ENCODE measurements around the gene FAM98B. TPM values are rescaled to one million over a fixed set of nuclear protein-coding genes. Genes with fewer than 3 reads are reported as not detected.
A peak's percentile ranks its signal among the peaks of the same experiment; 100 is the strongest.

Gene FAM98B
- total and polyA plus RNA-seq, 2 donors from 2014 or later, result 12.9 to 17.2 TPM

DNA sequence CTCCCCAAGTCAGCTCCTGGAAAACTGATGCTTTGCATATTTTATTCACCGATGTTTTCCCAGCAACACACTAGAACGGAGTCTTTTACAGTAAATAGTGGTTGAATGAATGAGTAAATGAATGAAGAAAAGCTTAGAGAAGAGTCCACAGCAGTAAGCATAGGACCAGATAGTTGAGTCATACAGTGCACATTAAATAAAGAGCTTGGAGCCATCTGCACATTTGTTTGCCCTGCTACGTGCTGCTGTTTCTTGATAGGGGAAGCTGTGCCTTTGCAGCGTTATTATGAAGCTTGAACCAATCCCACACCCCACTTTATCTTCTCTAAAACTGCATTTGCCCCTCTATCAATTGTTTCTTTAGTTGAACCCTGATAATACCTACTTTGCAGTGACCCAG is 1.2 kb downstream of the FAM98B start:
- H3K27me3 ChIP-seq (ENCODE audit: control insufficient read depth, insufficient read depth, low read length), result no peaks in the 10 kb centered on the region
- H3K4me3 ChIP-seq (ENCODE audit: low read length in 3 of 3), result peak overlapping the region; percentile 88 to 98 (median 95)
- no peak for DNase-seq
- FAIRE-seq, result no peak
- H3K9me3 ChIP-seq (ENCODE audit: control insufficient read depth in 2 of 3, insufficient read depth in 1 of 3, low read length in 3 of 3), result no peaks in the 10 kb centered on the region
- peaks cover 0 to 13% (median 3%) of the 10 kb centered on the region in 3 donors for H3K4me1 ChIP-seq (ENCODE audit: control insufficient read depth in 2 of 3, insufficient read depth in 2 of 3, low read depth in 1 of 3, low read length in 3 of 3)
- intact Hi-C loops (cut with DNase I), result no loop called here
- H3K9ac ChIP-seq (ENCODE audit: low read length in 3 of 3), result peak overlapping the region; percentile 85 to 98 (median 97)
- no peak overlapping the region for H3K27ac ChIP-seq (ENCODE audit: low read depth in 2 of 2, low read length in 2 of 2)
- H3K36me3 ChIP-seq (ENCODE audit: control insufficient read depth in 2 of 3, insufficient read depth in 3 of 3, low read length in 3 of 3), result no peaks in the 10 kb centered on the region
- TF ChIP-seq, protein P1, sequence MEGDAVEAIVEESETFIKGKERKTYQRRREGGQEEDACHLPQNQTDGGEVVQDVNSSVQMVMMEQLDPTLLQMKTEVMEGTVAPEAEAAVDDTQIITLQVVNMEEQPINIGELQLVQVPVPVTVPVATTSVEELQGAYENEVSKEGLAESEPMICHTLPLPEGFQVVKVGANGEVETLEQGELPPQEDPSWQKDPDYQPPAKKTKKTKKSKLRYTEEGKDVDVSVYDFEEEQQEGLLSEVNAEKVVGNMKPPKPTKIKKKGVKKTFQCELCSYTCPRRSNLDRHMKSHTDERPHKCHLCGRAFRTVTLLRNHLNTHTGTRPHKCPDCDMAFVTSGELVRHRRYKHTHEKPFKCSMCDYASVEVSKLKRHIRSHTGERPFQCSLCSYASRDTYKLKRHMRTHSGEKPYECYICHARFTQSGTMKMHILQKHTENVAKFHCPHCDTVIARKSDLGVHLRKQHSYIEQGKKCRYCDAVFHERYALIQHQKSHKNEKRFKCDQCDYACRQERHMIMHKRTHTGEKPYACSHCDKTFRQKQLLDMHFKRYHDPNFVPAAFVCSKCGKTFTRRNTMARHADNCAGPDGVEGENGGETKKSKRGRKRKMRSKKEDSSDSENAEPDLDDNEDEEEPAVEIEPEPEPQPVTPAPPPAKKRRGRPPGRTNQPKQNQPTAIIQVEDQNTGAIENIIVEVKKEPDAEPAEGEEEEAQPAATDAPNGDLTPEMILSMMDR (IDR thresholded peaks at IDR 0.05; ENCODE audit: borderline replicate concordance, extremely low read depth, insufficient read depth), result no peak

GRCh38 chr15:38458646-38459045 is 4.7 kb downstream of the FAM98B start:
- peaks cover 0 to 13% (median 3%) of the 10 kb centered on the region in 3 donors for H3K4me1 ChIP-seq (ENCODE audit: control insufficient read depth in 2 of 3, insufficient read depth in 2 of 3, low read depth in 1 of 3, low read length in 3 of 3)
- no peaks in the 10 kb centered on the region for H3K9me3 ChIP-seq (ENCODE audit: control insufficient read depth in 2 of 3, insufficient read depth in 1 of 3, low read length in 3 of 3)
- H3K27ac ChIP-seq (ENCODE audit: low read depth in 2 of 2, low read length in 2 of 2), result no peak overlapping the region
- FAIRE-seq (no peak), DNase-seq (no peak)
- no peak overlapping the region for H3K4me3 ChIP-seq (ENCODE audit: low read length in 3 of 3)
- intact Hi-C loops (cut with DNase I), result no loop called here
- TF ChIP-seq, protein P1 (IDR thresholded peaks at IDR 0.05; ENCODE audit: borderline replicate concordance, extremely low read depth, insufficient read depth), result no peak
- no peaks in the 10 kb centered on the region for H3K27me3 ChIP-seq (ENCODE audit: control insufficient read depth, insufficient read depth, low read length)
- H3K9ac ChIP-seq (ENCODE audit: low read length in 3 of 3), result no peak overlapping the region
- H3K36me3 ChIP-seq (ENCODE audit: control insufficient read depth in 2 of 3, insufficient read depth in 3 of 3, low read length in 3 of 3), result no peaks in the 10 kb centered on the region

GRCh38 chr15:38459480-38459879 is 5.6 kb downstream of the FAM98B start:
- DNase-seq (no peak), FAIRE-seq (no peak)
- TF ChIP-seq, protein P1 (IDR thresholded peaks at IDR 0.05; ENCODE audit: borderline replicate concordance, extremely low read depth, insufficient read depth), result no peak
- no peak overlapping the region for H3K4me3 ChIP-seq (ENCODE audit: low read length in 3 of 3)
- H3K9ac ChIP-seq (ENCODE audit: low read length in 3 of 3), result no peak overlapping the region
- intact Hi-C loops (cut with DNase I), result no loop called here
- H3K27ac ChIP-seq (ENCODE audit: low read depth in 2 of 2, low read length in 2 of 2), result no peak overlapping the region
- no peaks in the 10 kb centered on the region for H3K36me3 ChIP-seq (ENCODE audit: control insufficient read depth in 2 of 3, insufficient read depth in 3 of 3, low read length in 3 of 3)
- H3K9me3 ChIP-seq (ENCODE audit: control insufficient read depth in 2 of 3, insufficient read depth in 1 of 3, low read length in 3 of 3), result no peaks in the 10 kb centered on the region
- peaks cover 0 to 13% (median 3%) of the 10 kb centered on the region in 3 donors for H3K4me1 ChIP-seq (ENCODE audit: control insufficient read depth in 2 of 3, insufficient read depth in 2 of 3, low read depth in 1 of 3, low read length in 3 of 3)
- H3K27me3 ChIP-seq (ENCODE audit: control insufficient read depth, insufficient read depth, low read length), result no peaks in the 10 kb centered on the region

DNA sequence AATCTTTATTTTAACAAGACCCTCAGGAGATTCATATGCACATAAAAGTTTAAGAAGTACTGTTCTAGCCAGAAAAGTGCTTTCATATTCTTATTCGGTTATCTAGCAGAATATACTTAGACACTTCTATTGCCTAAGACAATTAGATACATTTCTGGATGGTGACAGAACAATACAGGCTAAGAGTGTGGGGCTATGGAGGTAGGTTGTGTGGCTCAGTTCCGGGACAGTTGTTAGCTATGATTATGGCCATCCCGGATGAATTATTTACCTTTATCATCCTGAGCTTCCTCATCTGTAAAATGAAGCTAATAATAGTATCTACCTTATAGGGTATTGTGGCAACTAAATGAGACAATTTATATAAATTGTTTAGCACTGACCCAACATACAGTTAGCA is 6.6 kb downstream of the FAM98B start:
- no peak overlapping the region for H3K4me3 ChIP-seq (ENCODE audit: low read length in 3 of 3)

More for the DNA sequence above, 6.6 kb downstream of the FAM98B start:
- Histone ChIP-seq H3K27me3 (ENCODE audit: control insufficient read depth, insufficient read depth, low read length) (no peaks in the 10 kb centered on the region), H3K36me3 (ENCODE audit: control insufficient read depth in 2 of 3, insufficient read depth in 3 of 3, low read length in 3 of 3) (no peaks in the 10 kb centered on the region), H3K27ac (ENCODE audit: low read depth in 2 of 2, low read length in 2 of 2) (no peak overlapping the region), H3K4me1 (ENCODE audit: control insufficient read depth in 2 of 3, insufficient read depth in 2 of 3, low read depth in 1 of 3, low read length in 3 of 3) (peaks cover 0 to 5% (median 0%) of the 10 kb centered on the region in 3 donors), H3K9me3 (ENCODE audit: control insufficient read depth in 2 of 3, insufficient read depth in 1 of 3, low read length in 3 of 3) (no peaks in the 10 kb centered on the region), H3K9ac (ENCODE audit: low read length in 3 of 3) (no peak overlapping the region)
- TF ChIP-seq, protein P1 (IDR thresholded peaks at IDR 0.05; ENCODE audit: borderline replicate concordance, extremely low read depth, insufficient read depth), result no peak
- FAIRE-seq, result no peak
- no peak for DNase-seq
- intact Hi-C loops (cut with DNase I), result no loop called here
